ENCODE measurements around the gene GHDC.
"Not testable (repeated sequence)": the region's sequence is repeated elsewhere in the genome, so short reads cannot be mapped to it uniquely, and the experiment has no call there.

DNA sequence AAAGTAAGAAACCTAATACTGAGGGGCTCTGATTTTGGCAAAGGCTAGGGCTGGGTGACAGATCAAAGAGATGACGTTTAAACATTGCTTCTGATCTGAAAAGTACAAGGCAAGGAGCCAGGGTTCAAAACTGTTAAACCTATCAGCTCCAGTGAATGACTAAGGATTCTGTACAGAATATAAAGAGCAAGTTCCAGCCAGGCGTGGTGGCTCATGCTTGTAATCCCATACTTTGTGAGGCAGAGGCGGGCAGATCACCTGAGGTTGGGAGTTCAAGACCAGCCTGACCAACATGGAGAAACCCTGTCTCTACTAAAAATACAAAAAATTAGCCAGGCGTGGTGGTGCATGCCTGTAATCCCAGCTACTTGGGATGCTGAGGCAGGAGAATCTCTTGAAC, 46.6 kb upstream of the GHDC start:
- TF ChIP-seq, protein P1, sequence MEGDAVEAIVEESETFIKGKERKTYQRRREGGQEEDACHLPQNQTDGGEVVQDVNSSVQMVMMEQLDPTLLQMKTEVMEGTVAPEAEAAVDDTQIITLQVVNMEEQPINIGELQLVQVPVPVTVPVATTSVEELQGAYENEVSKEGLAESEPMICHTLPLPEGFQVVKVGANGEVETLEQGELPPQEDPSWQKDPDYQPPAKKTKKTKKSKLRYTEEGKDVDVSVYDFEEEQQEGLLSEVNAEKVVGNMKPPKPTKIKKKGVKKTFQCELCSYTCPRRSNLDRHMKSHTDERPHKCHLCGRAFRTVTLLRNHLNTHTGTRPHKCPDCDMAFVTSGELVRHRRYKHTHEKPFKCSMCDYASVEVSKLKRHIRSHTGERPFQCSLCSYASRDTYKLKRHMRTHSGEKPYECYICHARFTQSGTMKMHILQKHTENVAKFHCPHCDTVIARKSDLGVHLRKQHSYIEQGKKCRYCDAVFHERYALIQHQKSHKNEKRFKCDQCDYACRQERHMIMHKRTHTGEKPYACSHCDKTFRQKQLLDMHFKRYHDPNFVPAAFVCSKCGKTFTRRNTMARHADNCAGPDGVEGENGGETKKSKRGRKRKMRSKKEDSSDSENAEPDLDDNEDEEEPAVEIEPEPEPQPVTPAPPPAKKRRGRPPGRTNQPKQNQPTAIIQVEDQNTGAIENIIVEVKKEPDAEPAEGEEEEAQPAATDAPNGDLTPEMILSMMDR (conservative IDR thresholded peaks at IDR 0.05): not testable (repeated sequence)
- TF ChIP-seq EZH2 (IDR thresholded peaks at IDR 0.05; ENCODE audit: low read depth): not testable (repeated sequence)
